Endometrium (tissue), 2 donors: ENCODE measurements around the gene IL17C.

Experiments used
- FAIRE-seq: peaks from 2 replicates; lab custom pipeline; 2012; peaks lifted over from hg19 to GRCh38; lab: Jason Lieb, UNC
- donor health status: control.
- donor health status: control.

IL17C gene

GRCh38 chr16:88645941-88646340 is 7.6 kb downstream of the IL17C start:
- FAIRE-seq = no peak

- FAIRE-seq = no peak
Measured at GRCh38 chr16:88646345-88647034, 8.1 kb downstream of the IL17C start.

- FAIRE-seq = no peak
Measured at GRCh38 chr16:88647178-88648070, 9.1 kb downstream of the IL17C start.

GRCh38 chr16:88649195-88649923 is 11.0 kb downstream of the IL17C start:
- FAIRE-seq = no peak

- FAIRE-seq = no peak
Measured at GRCh38 chr16:88649924-88650748, 11.8 kb downstream of the IL17C start.

GRCh38 chr16:88650749-88651275 is 12.4 kb downstream of the IL17C start, which contains the start of gene CYBA:
TSS of gene CYBA (minus strand) at chr16:88651053. CDS start at chr16:88651013, 40 bp downstream.
- no peak for FAIRE-seq

GRCh38 chr16:88651276-88651988 is 13.1 kb downstream of the IL17C start:
- no peak for FAIRE-seq

- FAIRE-seq = no peak
Measured at GRCh38 chr16:88651989-88652761, 13.8 kb downstream of the IL17C start.

- FAIRE-seq = no peak
Measured at GRCh38 chr16:88652762-88653063, 14.3 kb downstream of the IL17C start.

- no peak for FAIRE-seq
Measured at GRCh38 chr16:88653101-88653500, 14.7 kb downstream of the IL17C start.

GRCh38 chr16:88653596-88654362 is 15.4 kb downstream of the IL17C start:
- no peak for FAIRE-seq

- FAIRE-seq = no peak
Measured at GRCh38 chr16:88654363-88655052, 16.1 kb downstream of the IL17C start.

GRCh38 chr16:88655053-88655732 is 16.8 kb downstream of the IL17C start:
- no peak for FAIRE-seq

- FAIRE-seq = no peak
Measured at GRCh38 chr16:88655733-88656281, 17.4 kb downstream of the IL17C start.

- FAIRE-seq = no peak
Measured at GRCh38 chr16:88656291-88656980, 18.1 kb downstream of the IL17C start.

GRCh38 chr16:88657371-88657770 is 19.0 kb downstream of the IL17C start:
- no peak for FAIRE-seq

- FAIRE-seq = no peak
Measured at GRCh38 chr16:88658714-88659113, 20.3 kb downstream of the IL17C start.
